Mucosa of rectum (tissue), 2 donors: ENCODE measurements around the gene RBBP8NL.

Source experiments
- H3K27ac ChIP-seq, 2 donors: one replicate each; pipeline ENCODE4 v1.7.0; 2013; ENCODE audit warnings: inconsistent platforms in 2 of 2, low read depth in 2 of 2, low read length in 2 of 2
- H3K27me3 ChIP-seq, 2 donors: one replicate each; pipeline ENCODE4 v1.7.0; 2013; ENCODE audit warnings: low read length in 2 of 2; ENCODE audit not compliant: control insufficient read depth in 2 of 2, insufficient read depth in 2 of 2
- H3K36me3 ChIP-seq, 2 donors: one replicate each; pipeline ENCODE4 v1.7.0; 2013; ENCODE audit warnings: low read length in 2 of 2; ENCODE audit not compliant: control insufficient read depth in 2 of 2, insufficient read depth in 2 of 2
- H3K4me1 ChIP-seq, 2 donors: one replicate each; pipeline ENCODE4 v1.7.0; 2013; ENCODE audit warnings: low read length in 2 of 2, mild to moderate bottlenecking in 1 of 2; ENCODE audit not compliant: control insufficient read depth in 2 of 2, insufficient read depth in 2 of 2
- H3K4me3 ChIP-seq, 2 donors: one replicate each; pipeline ENCODE4 v1.7.0; 2013; ENCODE audit warnings: low read length in 2 of 2
- H3K9ac ChIP-seq, 2 donors: one replicate each; pipeline ENCODE4 v1.7.0; 2013; ENCODE audit warnings: low read length in 2 of 2, low read depth in 1 of 2, mild to moderate bottlenecking in 1 of 2
- H3K9me3 ChIP-seq, 2 donors: one replicate each; pipeline ENCODE4 v1.7.0; 2013; ENCODE audit warnings: low read length in 2 of 2; ENCODE audit not compliant: control insufficient read depth in 2 of 2
- donor health status: healthy.
- donor health status: Normal muscosa, but diverticular disease.

Gene RBBP8NL

GRCh38 chr20:62386383-62387218 lies 40.7 kb downstream of the RBBP8NL start, which contains the start of gene RPS21:
Gene RPS21 (plus strand): TSS chr20:62387103. CDS start chr20:62387339, 236 bp downstream.
- H3K4me1 ChIP-seq: peaks cover 16 to 25% of the 10 kb centered on the region in 2 donors
- H3K9ac ChIP-seq: peak within 1 kb of the TSS; percentile 88 to 97
- H3K36me3 ChIP-seq: peaks cover 18 to 28% of the 10 kb centered on the region in 2 donors
- peak within 1 kb of the TSS; percentile 95 to 97 for H3K4me3 ChIP-seq
- H3K27me3 ChIP-seq: no peaks in the 10 kb centered on the region
- H3K27ac ChIP-seq: peak within 1 kb of the TSS; percentile 83 to 89
- no peaks in the 10 kb centered on the region for H3K9me3 ChIP-seq

GRCh38 chr20:62382306-62383198 lies 44.8 kb downstream of the RBBP8NL start:
- Histone ChIP-seq H3K9me3 (no peaks in the 10 kb centered on the region), H3K36me3 (peaks cover 5 to 7% of the 10 kb centered on the region in 2 donors), H3K4me1 (peaks cover 9 to 12% of the 10 kb centered on the region in 2 donors), H3K27ac (no peak overlapping the region), H3K27me3 (no peaks in the 10 kb centered on the region), H3K9ac (no peak overlapping the region), H3K4me3 (no peak overlapping the region)

- H3K27ac ChIP-seq: no peak overlapping the region
- peaks cover 6 to 10% of the 10 kb centered on the region in 2 donors for H3K4me1 ChIP-seq
- H3K27me3 ChIP-seq: no peaks in the 10 kb centered on the region
Measured at GRCh38 chr20:62381842-62382241, 45.5 kb downstream of the RBBP8NL start.

GRCh38 chr20:62381202-62381797 lies 46.0 kb downstream of the RBBP8NL start:
- H3K4me1 ChIP-seq: peaks cover 6 to 9% of the 10 kb centered on the region in 2 donors
- H3K27ac ChIP-seq: peak overlapping the region in 1 of 2 donors; percentile 9
- no peak overlapping the region for H3K9ac ChIP-seq
- no peaks in the 10 kb centered on the region for H3K27me3 ChIP-seq
- H3K9me3 ChIP-seq: no peaks in the 10 kb centered on the region
- peaks cover 5 to 7% of the 10 kb centered on the region in 2 donors for H3K36me3 ChIP-seq
- H3K4me3 ChIP-seq: no peak overlapping the region

More at GRCh38 chr20:62381842-62382241, 45.5 kb downstream of the RBBP8NL start:
- Histone ChIP-seq H3K4me3 (no peak overlapping the region), H3K9ac (no peak overlapping the region), H3K36me3 (peaks cover 5 to 7% of the 10 kb centered on the region in 2 donors), H3K9me3 (no peaks in the 10 kb centered on the region)

- no peak overlapping the region for H3K9ac ChIP-seq
- H3K27ac ChIP-seq: no peak overlapping the region
- no peaks in the 10 kb centered on the region for H3K9me3 ChIP-seq
- peaks cover 5 to 7% of the 10 kb centered on the region in 2 donors for H3K36me3 ChIP-seq
- H3K4me3 ChIP-seq: no peak overlapping the region
- H3K4me1 ChIP-seq: peaks cover 0 to 12% of the 10 kb centered on the region in 2 donors
- no peaks in the 10 kb centered on the region for H3K27me3 ChIP-seq
Measured at GRCh38 chr20:62378215-62378614, 49.1 kb downstream of the RBBP8NL start.

GRCh38 chr20:62377615-62378178 lies 49.6 kb downstream of the RBBP8NL start:
- Histone ChIP-seq H3K4me1 (peaks cover 0 to 12% of the 10 kb centered on the region in 2 donors), H3K27ac (peak overlapping the region in 1 of 2 donors; percentile 45), H3K9me3 (no peaks in the 10 kb centered on the region), H3K9ac (no peak overlapping the region), H3K36me3 (peaks cover 5 to 7% of the 10 kb centered on the region in 2 donors), H3K27me3 (no peaks in the 10 kb centered on the region), H3K4me3 (no peak overlapping the region)

- no peaks in the 10 kb centered on the region for H3K9me3 ChIP-seq
- no peak overlapping the region for H3K4me3 ChIP-seq
- H3K36me3 ChIP-seq: peaks cover 4 to 5% of the 10 kb centered on the region in 2 donors
- peaks cover 0 to 12% of the 10 kb centered on the region in 2 donors for H3K4me1 ChIP-seq
- peak overlapping the region in 1 of 2 donors; percentile 45 for H3K27ac ChIP-seq
- no peak overlapping the region for H3K9ac ChIP-seq
- no peaks in the 10 kb centered on the region for H3K27me3 ChIP-seq
Measured at GRCh38 chr20:62377064-62377461, 50.3 kb downstream of the RBBP8NL start.

GRCh38 chr20:62376112-62377063 lies 51.0 kb downstream of the RBBP8NL start:
- Histone ChIP-seq H3K36me3 (no peaks in the 10 kb centered on the region), H3K4me1 (peaks cover 0 to 12% of the 10 kb centered on the region in 2 donors), H3K9ac (no peak overlapping the region), H3K27ac (peak overlapping the region in 1 of 2 donors; percentile 45), H3K27me3 (no peaks in the 10 kb centered on the region), H3K9me3 (no peaks in the 10 kb centered on the region), H3K4me3 (no peak overlapping the region)
